ENCODE data around the gene GAREM1.

Gene GAREM1

GRCh38 chr18:32328379-32328778 is 142.3 kb downstream of the GAREM1 start:
- DNase-seq (ENCODE audit: low read depth): no peak

GRCh38 chr18:32326450-32327308 is 144.0 kb downstream of the GAREM1 start:
- DNase-seq (ENCODE audit: low read depth): no peak

- no peak for DNase-seq (ENCODE audit: low read depth)
These were observed 146.5 kb downstream of the GAREM1 start for GRCh38 chr18:32324181-32324580.

- DNase-seq (ENCODE audit: low read depth): no peak
These were observed 148.9 kb downstream of the GAREM1 start for GRCh38 chr18:32321826-32322225.

DNA sequence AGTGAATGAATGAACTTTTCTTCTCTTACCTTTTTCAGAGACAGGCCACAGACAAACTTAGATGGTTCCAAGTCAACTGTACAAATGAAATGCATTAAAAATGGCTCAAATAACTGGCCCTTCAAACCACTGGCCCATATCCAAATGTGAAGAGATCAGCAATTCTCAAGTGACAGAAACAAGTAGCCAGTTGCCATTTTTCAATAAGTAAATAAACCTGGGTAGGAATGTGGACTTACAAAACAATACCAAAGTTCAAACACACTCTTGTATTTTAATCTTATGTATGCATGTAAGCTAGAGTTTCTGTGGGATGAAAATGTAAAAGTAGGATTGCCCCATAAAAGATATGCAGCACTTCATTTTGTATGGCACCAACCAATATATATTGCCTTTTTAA is 151.6 kb downstream of the GAREM1 start:
- no peak for DNase-seq (ENCODE audit: low read depth)

DNA sequence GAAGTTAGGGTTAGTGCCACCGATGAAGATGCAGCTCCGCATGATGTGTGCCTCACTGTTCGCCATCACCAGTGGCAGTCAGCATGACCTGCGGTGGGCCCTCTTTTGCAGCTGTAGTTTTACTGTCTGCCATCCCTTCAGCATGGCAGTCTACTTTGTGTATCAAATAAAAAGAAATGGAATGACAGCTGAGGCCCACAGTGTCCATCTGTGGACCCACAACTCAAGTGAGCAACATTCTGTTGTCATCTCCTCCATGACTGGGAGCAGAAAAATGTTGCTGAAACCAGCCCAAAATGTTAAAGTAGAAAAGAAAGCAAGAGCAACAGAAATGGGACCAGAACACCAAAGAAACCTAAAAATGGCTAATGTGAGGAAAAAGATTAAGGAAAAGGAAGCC is 152.1 kb downstream of the GAREM1 start:
- DNase-seq (ENCODE audit: low read depth): no peak

DNA sequence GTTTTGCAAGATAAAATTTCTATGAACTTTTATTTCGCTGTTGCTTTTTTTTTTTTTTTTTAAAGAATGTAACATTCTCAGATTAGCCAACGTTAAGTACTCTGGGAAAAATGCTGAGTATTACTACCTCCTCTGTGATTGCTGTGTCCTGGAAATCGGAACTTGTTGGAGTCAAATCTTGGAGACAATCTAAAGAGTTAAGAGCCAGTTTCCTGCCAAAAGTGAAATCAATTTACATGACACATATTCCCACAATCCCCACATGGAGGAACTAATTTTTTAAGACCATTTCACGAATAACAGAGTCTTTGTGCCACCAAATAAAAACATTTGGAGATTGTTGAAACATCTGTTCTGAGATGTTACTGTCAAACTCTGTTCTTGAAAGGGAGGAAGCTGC is 153.0 kb downstream of the GAREM1 start:
- no peak for DNase-seq (ENCODE audit: low read depth)

GRCh38 chr18:32315881-32316280 is 154.8 kb downstream of the GAREM1 start:
- DNase-seq (ENCODE audit: low read depth): no peak

DNA sequence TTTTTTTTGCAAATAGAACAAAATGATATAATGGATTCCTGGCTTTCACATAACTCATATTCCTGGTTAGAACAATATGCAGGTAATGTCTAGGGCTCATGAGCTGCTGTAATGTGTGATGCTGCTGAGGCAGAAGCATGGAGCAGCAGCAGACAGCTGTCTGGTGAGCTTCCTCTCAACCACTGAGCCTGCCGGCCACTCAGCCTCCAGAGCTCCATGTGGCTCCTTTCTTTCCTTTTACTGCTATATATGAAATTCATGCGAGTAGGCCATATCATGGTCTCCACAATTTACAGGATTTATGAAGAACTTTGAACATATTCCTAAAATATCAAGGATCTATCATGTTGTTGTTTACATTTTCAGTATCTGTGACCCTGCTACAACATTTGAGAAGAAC is 159.9 kb downstream of the GAREM1 start:
- no peak for DNase-seq (ENCODE audit: low read depth)

- no peak for DNase-seq (ENCODE audit: low read depth)
These were observed 160.6 kb downstream of the GAREM1 start for GRCh38 chr18:32310101-32310500.

GRCh38 chr18:32308493-32309120 is 162.1 kb downstream of the GAREM1 start:
- DNase-seq (ENCODE audit: low read depth): no peak

GRCh38 chr18:32303400-32303799 is 167.3 kb downstream of the GAREM1 start:
- DNase-seq (ENCODE audit: low read depth): no peak

- no peak for DNase-seq (ENCODE audit: low read depth)
These were observed 167.9 kb downstream of the GAREM1 start for GRCh38 chr18:32302806-32303205.

GRCh38 chr18:32301976-32302743 is 168.5 kb downstream of the GAREM1 start:
- DNase-seq (ENCODE audit: low read depth): no peak

DNA sequence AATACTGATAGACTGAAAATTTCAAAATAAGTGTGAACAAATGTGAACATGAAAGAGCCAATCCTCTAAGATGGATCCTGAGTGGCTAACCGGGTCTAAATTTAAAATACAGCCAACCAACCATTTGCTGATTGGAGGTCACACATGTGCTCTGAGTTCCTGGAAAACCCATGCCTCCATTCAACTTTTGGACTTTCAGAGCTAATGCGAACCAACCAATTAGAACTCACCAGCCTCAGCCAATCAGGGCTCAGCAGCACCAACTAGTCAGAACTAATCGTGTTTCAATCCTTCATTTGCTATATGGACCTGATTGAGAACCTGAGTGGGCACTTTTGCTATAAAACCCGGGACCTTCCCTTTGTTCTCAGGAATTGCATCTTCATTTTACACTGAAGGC is 169.3 kb downstream of the GAREM1 start:
- DNase-seq (ENCODE audit: low read depth): no peak

DNA sequence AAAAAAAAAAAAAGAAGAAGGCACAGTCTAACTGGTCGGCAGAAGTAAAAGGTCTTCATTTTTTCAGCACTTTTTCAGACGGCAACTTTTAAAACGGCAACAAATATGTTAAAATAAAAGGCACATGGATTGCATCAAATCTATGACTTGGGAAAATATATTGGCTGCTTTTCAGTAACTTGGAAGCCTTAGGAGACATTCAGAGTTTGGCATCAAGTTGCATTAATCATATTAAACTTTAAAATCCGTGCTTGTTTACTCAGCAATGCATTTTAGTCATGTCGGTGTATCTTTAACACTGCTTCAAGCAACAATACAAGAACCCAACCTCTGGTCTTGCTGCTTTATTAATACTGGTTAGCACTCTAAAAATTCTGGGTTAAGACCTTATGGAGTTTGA is 169.8 kb downstream of the GAREM1 start:
- no peak for DNase-seq (ENCODE audit: low read depth)

DNA sequence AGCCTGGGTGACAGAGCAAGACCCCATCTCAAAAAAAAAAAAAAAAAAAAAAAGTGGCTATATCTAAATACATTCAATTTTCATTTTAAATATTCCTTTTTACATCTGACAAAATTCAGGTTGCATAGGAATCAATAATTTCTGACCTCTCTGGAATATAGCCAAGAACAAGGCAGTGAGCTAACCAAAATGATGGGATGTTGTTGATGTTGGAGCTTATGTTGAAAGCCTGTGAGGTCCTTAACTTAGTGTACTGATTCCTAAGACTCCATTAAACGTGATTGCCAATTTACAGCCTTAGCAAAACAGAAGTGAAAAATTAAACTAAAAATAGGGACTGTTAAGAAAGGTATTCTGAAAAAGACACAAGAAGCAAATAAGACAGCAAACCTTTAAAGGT is 171.2 kb downstream of the GAREM1 start:
- no peak for DNase-seq (ENCODE audit: low read depth)

DNA sequence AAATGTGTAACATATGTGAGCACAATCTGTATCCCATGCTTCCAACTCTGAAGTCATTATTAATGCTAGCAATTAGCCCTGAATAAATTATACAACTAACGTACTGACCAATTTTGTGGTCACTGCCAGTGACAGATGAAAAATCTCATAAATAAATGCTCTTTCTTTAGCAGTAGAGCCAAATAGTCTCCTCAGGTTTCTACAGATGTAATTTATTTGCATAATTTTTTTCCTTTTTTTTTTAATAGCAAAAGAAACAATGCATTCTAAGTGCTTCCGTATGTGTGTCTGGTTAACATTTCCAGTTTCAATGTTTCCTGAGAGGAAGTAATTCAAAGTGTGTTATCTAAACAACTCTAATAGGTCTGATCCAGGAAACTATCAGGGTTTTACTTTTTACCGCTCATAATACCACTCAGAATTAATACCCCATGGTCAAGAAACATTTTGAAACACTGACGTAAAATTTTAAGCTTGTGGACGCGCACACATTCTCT is 172.5 kb downstream of the GAREM1 start:
- no peak for DNase-seq (ENCODE audit: low read depth)

- no peak for DNase-seq (ENCODE audit: low read depth)
These were observed 173.0 kb downstream of the GAREM1 start for GRCh38 chr18:32297579-32298170.

DNA sequence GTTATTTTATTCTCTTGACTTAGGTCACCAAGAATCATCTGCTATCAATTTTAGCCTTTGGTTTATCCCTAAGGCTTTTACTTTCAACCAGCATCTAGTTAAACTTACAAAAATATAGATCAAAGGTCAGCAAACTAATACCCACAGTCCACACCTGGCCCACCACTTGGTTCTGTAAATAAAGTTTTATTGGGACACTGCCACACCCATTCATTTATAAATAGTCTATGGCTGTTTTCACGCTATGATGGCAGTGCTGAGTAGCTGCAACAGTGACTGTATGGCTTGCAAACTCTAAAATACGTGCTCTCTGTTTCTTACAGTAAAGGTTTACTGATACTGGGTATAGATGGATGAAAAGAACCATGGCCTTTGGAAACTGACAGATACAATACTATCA is 173.8 kb downstream of the GAREM1 start:
- no peak for DNase-seq (ENCODE audit: low read depth)

- no peak for DNase-seq (ENCODE audit: low read depth)
These were observed 175.1 kb downstream of the GAREM1 start for GRCh38 chr18:32295604-32296003.

- DNase-seq (ENCODE audit: low read depth): no peak
These were observed 177.6 kb downstream of the GAREM1 start for GRCh38 chr18:32293107-32293506.

All from activated T-cell treated with anti-CD3 and anti-CD28 coated beads for 48 hours (primary cell).